NB4 (cell line): ENCODE results near the gene CACNA1D.

Experiments used
- MAX ChIP-seq: IDR thresholded peaks from 2 replicates; pipeline ENCODE4 v1.6.1; 2011; ENCODE audit warnings: low read depth, low read length
- MYC ChIP-seq: IDR thresholded peaks from 2 replicates; pipeline ENCODE4 v1.6.1; 2011; ENCODE audit warnings: low read depth, low read length
- POLR2A ChIP-seq: IDR thresholded peaks from 2 replicates; pipeline ENCODE4 v1.6.1; 2011; ENCODE audit warnings: mild to moderate bottlenecking; ENCODE audit not compliant: insufficient read length; ENCODE audit errors: extremely low read depth
- TF ChIP-seq, protein P1 (sequence below): IDR thresholded peaks from one replicate; pipeline ENCODE4 v1.5.1; 2012; ENCODE audit warnings: low read depth, low read length

DNA sequence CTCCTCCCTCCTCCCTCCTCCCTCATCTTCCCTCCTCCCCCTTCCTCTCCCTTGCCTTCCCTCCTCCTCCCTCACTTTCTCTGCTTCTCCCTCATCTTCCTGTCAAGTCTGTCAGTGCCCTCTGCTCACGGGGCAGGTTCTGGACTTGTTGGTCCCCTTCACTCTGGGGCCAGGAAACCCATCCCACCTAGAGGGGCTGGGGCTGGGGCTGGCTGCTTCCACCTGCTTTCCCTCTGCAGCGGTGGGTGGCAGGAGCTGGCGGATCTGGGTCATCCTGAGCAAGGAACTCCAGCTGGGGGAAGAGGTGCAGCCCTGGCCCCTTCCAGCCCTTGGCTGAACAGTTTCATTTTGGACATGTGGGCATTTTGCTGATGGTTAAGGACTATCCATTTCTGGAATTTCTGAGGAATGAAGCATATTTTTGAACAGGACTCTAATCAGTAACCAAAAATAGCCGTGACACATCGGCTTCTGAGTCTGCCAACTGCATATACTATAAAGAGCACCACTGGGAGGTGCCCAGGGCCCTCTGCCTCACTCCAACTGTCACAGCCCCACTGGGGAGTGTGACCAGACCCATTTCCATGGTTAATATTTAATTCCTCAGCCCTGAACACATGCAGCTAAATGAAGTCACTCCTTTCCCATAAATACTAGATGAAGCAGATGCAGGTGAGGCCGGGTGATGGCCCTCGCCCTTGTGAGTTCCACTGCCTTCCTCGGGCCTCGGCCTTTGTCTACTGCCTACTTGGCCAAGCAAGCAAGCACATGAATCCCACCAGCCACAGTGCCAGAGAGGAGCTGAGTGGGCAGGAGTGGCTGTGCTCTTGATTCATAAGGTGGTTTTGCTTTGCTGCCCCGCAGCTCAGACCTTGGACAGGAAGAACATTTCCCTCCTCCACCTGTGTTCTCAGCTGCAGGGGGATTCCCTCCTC, 312.0 kb downstream of the CACNA1D start:
- TF ChIP-seq, protein P1, sequence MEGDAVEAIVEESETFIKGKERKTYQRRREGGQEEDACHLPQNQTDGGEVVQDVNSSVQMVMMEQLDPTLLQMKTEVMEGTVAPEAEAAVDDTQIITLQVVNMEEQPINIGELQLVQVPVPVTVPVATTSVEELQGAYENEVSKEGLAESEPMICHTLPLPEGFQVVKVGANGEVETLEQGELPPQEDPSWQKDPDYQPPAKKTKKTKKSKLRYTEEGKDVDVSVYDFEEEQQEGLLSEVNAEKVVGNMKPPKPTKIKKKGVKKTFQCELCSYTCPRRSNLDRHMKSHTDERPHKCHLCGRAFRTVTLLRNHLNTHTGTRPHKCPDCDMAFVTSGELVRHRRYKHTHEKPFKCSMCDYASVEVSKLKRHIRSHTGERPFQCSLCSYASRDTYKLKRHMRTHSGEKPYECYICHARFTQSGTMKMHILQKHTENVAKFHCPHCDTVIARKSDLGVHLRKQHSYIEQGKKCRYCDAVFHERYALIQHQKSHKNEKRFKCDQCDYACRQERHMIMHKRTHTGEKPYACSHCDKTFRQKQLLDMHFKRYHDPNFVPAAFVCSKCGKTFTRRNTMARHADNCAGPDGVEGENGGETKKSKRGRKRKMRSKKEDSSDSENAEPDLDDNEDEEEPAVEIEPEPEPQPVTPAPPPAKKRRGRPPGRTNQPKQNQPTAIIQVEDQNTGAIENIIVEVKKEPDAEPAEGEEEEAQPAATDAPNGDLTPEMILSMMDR = no peak
- TF ChIP-seq POLR2A = no peak
- no peak for TF ChIP-seq MAX
- no peak for TF ChIP-seq MYC
